Measurements from ENCODE around the gene LSAMP.

The LSAMP gene

GRCh38 chr3:115943579-115943978 lies 501.7 kb downstream of the LSAMP start:
- no peak for DNase-seq

- no peak for DNase-seq
Measured at GRCh38 chr3:115937054-115937453, 508.2 kb downstream of the LSAMP start.

GRCh38 chr3:115932807-115933206 lies 512.5 kb downstream of the LSAMP start:
- DNase-seq: no peak

- DNase-seq: no peak
Measured at GRCh38 chr3:115931581-115931980, 513.7 kb downstream of the LSAMP start.

GRCh38 chr3:115930922-115931321 lies 514.4 kb downstream of the LSAMP start:
- DNase-seq: no peak

- no peak for DNase-seq
Measured at GRCh38 chr3:115930168-115930567, 515.1 kb downstream of the LSAMP start.

GRCh38 chr3:115928376-115928775 lies 516.9 kb downstream of the LSAMP start:
- no peak for DNase-seq

- DNase-seq: no peak
Measured at GRCh38 chr3:115927197-115927596, 518.1 kb downstream of the LSAMP start.

GRCh38 chr3:115922681-115923347 lies 522.5 kb downstream of the LSAMP start:
- peak in 1 of 14 donors; percentile 76 for DNase-seq

GRCh38 chr3:115921711-115922110 lies 523.6 kb downstream of the LSAMP start:
- no peak for DNase-seq

GRCh38 chr3:115918900-115919299 lies 526.4 kb downstream of the LSAMP start:
- no peak for DNase-seq

GRCh38 chr3:115916866-115917265 lies 528.4 kb downstream of the LSAMP start:
- no peak for DNase-seq

GRCh38 chr3:115915061-115915460 lies 530.2 kb downstream of the LSAMP start:
- no peak for DNase-seq

GRCh38 chr3:115913069-115913686 lies 532.1 kb downstream of the LSAMP start:
- DNase-seq: no peak

GRCh38 chr3:115912372-115912771 lies 532.9 kb downstream of the LSAMP start:
- DNase-seq: peak in 7 of 14 donors; percentile 2 to 19 (median 13)

- peak in 1 of 14 donors; percentile 75 for DNase-seq
Measured at GRCh38 chr3:115905871-115906270, 539.4 kb downstream of the LSAMP start.

GRCh38 chr3:115903843-115904242 lies 541.4 kb downstream of the LSAMP start:
- no peak for DNase-seq

- no peak for DNase-seq
Measured at GRCh38 chr3:115901008-115901407, 544.3 kb downstream of the LSAMP start.

- DNase-seq: no peak
Measured at GRCh38 chr3:115899535-115899934, 545.8 kb downstream of the LSAMP start.

- no peak for DNase-seq
Measured at GRCh38 chr3:115898656-115899410, 546.5 kb downstream of the LSAMP start.

GRCh38 chr3:115891006-115891636 lies 554.2 kb downstream of the LSAMP start:
- DNase-seq: no peak

GRCh38 chr3:115890579-115890978 lies 554.7 kb downstream of the LSAMP start:
- DNase-seq: no peak

- DNase-seq: no peak
Measured at GRCh38 chr3:115885621-115886020, 559.7 kb downstream of the LSAMP start.
